ENCODE measurements around the gene PPP1R3G.

PPP1R3G gene

GRCh38 chr6:5093231-5094015 is 8.3 kb downstream of the PPP1R3G start:
- TF ChIP-seq GATA2 (IDR thresholded peaks at IDR 0.05; ENCODE audit: low read depth, low read length) (no peak), GATA3 (IDR thresholded peaks at IDR 0.05; ENCODE audit: low read depth, low read length) (no peak)

GRCh38 chr6:5094327-5094726 is 9.2 kb downstream of the PPP1R3G start:
- TF ChIP-seq GATA2 (IDR thresholded peaks at IDR 0.05; ENCODE audit: low read depth, low read length) (no peak), GATA3 (IDR thresholded peaks at IDR 0.05; ENCODE audit: low read depth, low read length) (no peak)

- no peak for TF ChIP-seq GATA2 (IDR thresholded peaks at IDR 0.05; ENCODE audit: low read depth, low read length)
- TF ChIP-seq GATA3 (IDR thresholded peaks at IDR 0.05; ENCODE audit: low read depth, low read length): no peak
These were observed 10.1 kb downstream of the PPP1R3G start for GRCh38 chr6:5095236-5095635.

- TF ChIP-seq GATA2 (IDR thresholded peaks at IDR 0.05; ENCODE audit: low read depth, low read length): no peak
- no peak for TF ChIP-seq GATA3 (IDR thresholded peaks at IDR 0.05; ENCODE audit: low read depth, low read length)
These were observed 11.3 kb downstream of the PPP1R3G start for GRCh38 chr6:5096482-5096881.

GRCh38 chr6:5098501-5099270 is 13.5 kb downstream of the PPP1R3G start:
- TF ChIP-seq GATA2 (IDR thresholded peaks at IDR 0.05; ENCODE audit: low read depth, low read length) (no peak), GATA3 (IDR thresholded peaks at IDR 0.05; ENCODE audit: low read depth, low read length) (no peak)

- no peak for TF ChIP-seq GATA2 (IDR thresholded peaks at IDR 0.05; ENCODE audit: low read depth, low read length)
These were observed 14.4 kb downstream of the PPP1R3G start for GRCh38 chr6:5099537-5099936.

GRCh38 chr6:5100806-5101205 is 15.7 kb downstream of the PPP1R3G start:
- no peak for TF ChIP-seq GATA3 (IDR thresholded peaks at IDR 0.05; ENCODE audit: low read depth, low read length)
- TF ChIP-seq GATA2 (IDR thresholded peaks at IDR 0.05; ENCODE audit: low read depth, low read length): no peak

GRCh38 chr6:5102267-5102970 is 17.3 kb downstream of the PPP1R3G start:
- TF ChIP-seq GATA3 (IDR thresholded peaks at IDR 0.05; ENCODE audit: low read depth, low read length): no peak
- TF ChIP-seq GATA2 (IDR thresholded peaks at IDR 0.05; ENCODE audit: low read depth, low read length): no peak

GRCh38 chr6:5103250-5103649 is 18.1 kb downstream of the PPP1R3G start:
- no peak for TF ChIP-seq GATA3 (IDR thresholded peaks at IDR 0.05; ENCODE audit: low read depth, low read length)
- TF ChIP-seq GATA2 (IDR thresholded peaks at IDR 0.05; ENCODE audit: low read depth, low read length): no peak

- TF ChIP-seq GATA2 (IDR thresholded peaks at IDR 0.05; ENCODE audit: low read depth, low read length): no peak
- TF ChIP-seq GATA3 (IDR thresholded peaks at IDR 0.05; ENCODE audit: low read depth, low read length): no peak
These were observed 19.5 kb downstream of the PPP1R3G start for GRCh38 chr6:5104667-5105066.

- no peak for TF ChIP-seq GATA3 (IDR thresholded peaks at IDR 0.05; ENCODE audit: low read depth, low read length)
- TF ChIP-seq GATA2 (IDR thresholded peaks at IDR 0.05; ENCODE audit: low read depth, low read length): no peak
These were observed 20.0 kb downstream of the PPP1R3G start for GRCh38 chr6:5105146-5105545.

GRCh38 chr6:5107341-5107740 is 22.2 kb downstream of the PPP1R3G start:
- TF ChIP-seq GATA3 (IDR thresholded peaks at IDR 0.05; ENCODE audit: low read depth, low read length): no peak
- no peak for TF ChIP-seq GATA2 (IDR thresholded peaks at IDR 0.05; ENCODE audit: low read depth, low read length)

GRCh38 chr6:5108068-5108467 is 22.9 kb downstream of the PPP1R3G start:
- no peak for TF ChIP-seq GATA3 (IDR thresholded peaks at IDR 0.05; ENCODE audit: low read depth, low read length)
- no peak for TF ChIP-seq GATA2 (IDR thresholded peaks at IDR 0.05; ENCODE audit: low read depth, low read length)

GRCh38 chr6:5108536-5109150 is 23.5 kb downstream of the PPP1R3G start:
- TF ChIP-seq GATA3 (IDR thresholded peaks at IDR 0.05; ENCODE audit: low read depth, low read length) (no peak), GATA2 (IDR thresholded peaks at IDR 0.05; ENCODE audit: low read depth, low read length) (no peak)
